VCaP (cell line): ENCODE results near the gene BTBD9.

ENCODE experiments used
- H3K27ac ChIP-seq: fragments of 450-650 bp; 2 replicates; pipeline ENCODE4 v1.5.1; 2017
- TF ChIP-seq, protein P1 (sequence below): fragments of 450-650 bp; conservative IDR thresholded peaks from 2 replicates; pipeline ENCODE4 v1.5.1; 2017; ENCODE audit warnings: mild to moderate bottlenecking, moderate library complexity

Gene BTBD9

DNA sequence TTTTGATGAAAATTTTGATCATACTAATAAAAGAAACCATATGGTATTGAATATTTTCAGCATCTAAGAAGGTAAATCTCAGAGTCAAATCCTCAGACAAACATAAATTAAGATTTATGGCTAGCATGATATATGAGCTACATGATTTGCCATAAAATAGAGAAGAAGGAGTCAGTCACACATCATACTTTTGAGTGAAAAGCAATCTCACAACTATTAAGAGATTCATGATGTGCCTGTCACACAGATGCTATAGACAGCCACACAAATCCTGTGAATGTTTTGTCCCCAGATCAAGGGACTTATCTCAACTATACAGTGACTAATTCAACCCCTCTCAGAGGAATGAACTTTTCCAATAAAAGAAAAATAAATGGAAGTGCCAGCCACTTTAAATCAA, 85.7 kb downstream of the BTBD9 start:
- TF ChIP-seq, protein P1, sequence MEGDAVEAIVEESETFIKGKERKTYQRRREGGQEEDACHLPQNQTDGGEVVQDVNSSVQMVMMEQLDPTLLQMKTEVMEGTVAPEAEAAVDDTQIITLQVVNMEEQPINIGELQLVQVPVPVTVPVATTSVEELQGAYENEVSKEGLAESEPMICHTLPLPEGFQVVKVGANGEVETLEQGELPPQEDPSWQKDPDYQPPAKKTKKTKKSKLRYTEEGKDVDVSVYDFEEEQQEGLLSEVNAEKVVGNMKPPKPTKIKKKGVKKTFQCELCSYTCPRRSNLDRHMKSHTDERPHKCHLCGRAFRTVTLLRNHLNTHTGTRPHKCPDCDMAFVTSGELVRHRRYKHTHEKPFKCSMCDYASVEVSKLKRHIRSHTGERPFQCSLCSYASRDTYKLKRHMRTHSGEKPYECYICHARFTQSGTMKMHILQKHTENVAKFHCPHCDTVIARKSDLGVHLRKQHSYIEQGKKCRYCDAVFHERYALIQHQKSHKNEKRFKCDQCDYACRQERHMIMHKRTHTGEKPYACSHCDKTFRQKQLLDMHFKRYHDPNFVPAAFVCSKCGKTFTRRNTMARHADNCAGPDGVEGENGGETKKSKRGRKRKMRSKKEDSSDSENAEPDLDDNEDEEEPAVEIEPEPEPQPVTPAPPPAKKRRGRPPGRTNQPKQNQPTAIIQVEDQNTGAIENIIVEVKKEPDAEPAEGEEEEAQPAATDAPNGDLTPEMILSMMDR, result no peak

GRCh38 chr6:38552121-38552520, 87.6 kb downstream of the BTBD9 start:
- TF ChIP-seq, protein P1, result no peak
- H3K27ac ChIP-seq, result no peak overlapping the region

More for the DNA sequence above, 85.7 kb downstream of the BTBD9 start:
- no peak overlapping the region for H3K27ac ChIP-seq

GRCh38 chr6:38549795-38550194, 89.9 kb downstream of the BTBD9 start:
- TF ChIP-seq, protein P1, result no peak
- H3K27ac ChIP-seq, result no peak overlapping the region

- TF ChIP-seq, protein P1, result no peak
- no peak overlapping the region for H3K27ac ChIP-seq
Observed at GRCh38 chr6:38549180-38549579, 90.5 kb downstream of the BTBD9 start.

DNA sequence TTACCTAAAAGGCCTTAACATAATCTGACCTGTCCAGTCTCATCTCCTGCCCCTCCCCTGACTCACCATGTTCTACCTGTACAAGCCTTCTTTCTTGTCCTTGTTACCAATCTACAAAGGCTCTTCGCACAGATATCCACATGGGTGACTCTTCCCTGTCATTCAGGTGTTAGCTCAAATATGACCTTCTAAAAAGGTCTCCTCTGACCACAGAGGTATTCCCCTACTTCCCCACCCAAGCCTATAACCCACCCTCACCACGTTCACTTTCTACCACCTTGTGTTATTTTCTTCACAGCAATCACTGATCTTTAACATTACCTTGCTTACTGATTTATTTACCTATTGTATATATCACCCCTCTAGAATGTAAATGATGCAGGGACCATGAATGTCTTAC, 96.7 kb downstream of the BTBD9 start:
- TF ChIP-seq, protein P1, result no peak
- no peak overlapping the region for H3K27ac ChIP-seq

DNA sequence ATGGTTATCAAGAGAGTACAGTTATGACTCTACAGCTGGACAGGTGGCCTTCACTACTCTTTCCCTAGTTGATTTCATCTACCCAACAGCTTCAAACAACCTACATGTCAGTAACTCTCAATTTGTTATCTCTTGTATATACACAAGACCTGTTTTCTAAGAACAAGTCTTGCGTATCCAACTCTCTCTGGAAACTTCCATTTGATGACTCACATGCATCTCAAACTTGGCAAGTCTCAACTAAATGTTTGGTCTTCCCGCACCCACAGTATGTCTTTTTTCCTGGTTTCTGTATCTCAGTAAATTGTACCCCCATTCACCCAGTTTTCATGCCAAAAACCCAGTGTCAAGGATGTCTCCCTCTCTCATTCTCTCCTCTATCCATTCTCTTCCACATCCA, 97.7 kb downstream of the BTBD9 start:
- no peak overlapping the region for H3K27ac ChIP-seq
- TF ChIP-seq, protein P1, result no peak

DNA sequence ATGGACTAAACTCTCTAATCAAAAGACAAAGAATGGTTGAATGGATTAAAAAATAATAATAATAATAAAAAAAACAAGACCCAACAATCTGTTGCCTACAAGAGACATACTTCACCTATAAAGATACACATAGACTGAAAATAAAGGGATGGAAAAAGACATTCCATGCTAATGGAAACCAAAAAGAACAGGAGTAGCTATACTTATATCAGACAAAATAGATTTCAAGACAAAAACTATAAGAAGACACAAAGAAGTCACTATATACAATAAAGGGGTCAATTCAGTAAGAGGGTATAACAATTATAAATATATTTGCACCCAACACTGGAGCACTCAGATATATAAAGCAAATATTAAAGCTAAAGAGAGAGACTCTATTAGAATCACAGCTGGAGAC, 106.7 kb downstream of the BTBD9 start:
- H3K27ac ChIP-seq, result no peak overlapping the region
- TF ChIP-seq, protein P1, result no peak

DNA sequence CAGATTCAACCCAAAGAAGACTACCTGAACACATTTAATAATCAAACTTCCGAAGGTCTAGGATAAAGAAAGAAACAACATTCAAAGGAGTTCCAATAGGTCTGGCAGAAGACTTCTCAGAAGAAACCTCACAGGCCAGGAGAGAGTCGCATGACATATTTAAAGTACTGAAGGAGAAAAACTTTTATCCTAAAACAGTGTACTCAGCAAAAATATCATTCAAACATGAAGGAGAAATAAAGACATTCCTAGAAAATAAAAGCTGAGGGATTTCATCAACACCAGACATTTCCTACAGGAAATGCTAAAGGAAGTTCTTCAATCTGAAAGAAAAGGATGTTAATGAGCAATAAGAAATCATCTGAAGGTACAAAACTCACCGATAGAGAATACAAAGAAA, 108.6 kb downstream of the BTBD9 start:
- H3K27ac ChIP-seq, result no peak overlapping the region
- TF ChIP-seq, protein P1, result no peak
